HG02938 (cell line): ENCODE results near the gene PAQR8.
"Not testable (repeated sequence)": the region's sequence is repeated elsewhere in the genome, so short reads cannot be mapped to it uniquely, and the experiment has no call there.

ENCODE experiments used
- ATAC-seq: cut with Tn5 transposase; IDR thresholded peaks from one replicate; pipeline ENCODE4 v1.9.1; 2021; ENCODE audit warnings: mild to moderate bottlenecking, moderate library complexity; ENCODE audit not compliant: unreplicated experiment

PAQR8 gene

GRCh38 chr6:52405243-52405642 lies 43.3 kb downstream of the PAQR8 start:
- ATAC-seq = no peak

GRCh38 chr6:52407467-52407866 lies 45.5 kb downstream of the PAQR8 start:
- no peak for ATAC-seq

DNA sequence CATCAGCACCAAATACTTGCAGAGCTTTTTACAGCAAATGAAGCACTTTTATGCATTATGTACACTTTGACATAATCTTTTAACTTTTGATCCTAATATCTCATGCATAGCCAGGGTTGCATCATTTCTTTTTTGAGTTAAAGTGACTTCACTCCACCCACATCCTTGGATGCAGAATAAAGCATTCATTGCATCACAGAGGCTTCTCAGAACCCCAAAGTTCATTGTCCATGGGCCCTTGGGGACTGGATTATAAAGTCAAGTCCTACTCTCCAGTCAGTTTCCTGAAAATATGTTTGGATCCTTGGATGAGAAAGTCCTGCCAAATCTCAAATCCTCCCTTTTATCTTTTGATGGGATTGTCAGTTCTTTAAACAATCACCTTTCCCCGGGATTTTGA lies 47.5 kb downstream of the PAQR8 start:
- no peak for ATAC-seq

DNA sequence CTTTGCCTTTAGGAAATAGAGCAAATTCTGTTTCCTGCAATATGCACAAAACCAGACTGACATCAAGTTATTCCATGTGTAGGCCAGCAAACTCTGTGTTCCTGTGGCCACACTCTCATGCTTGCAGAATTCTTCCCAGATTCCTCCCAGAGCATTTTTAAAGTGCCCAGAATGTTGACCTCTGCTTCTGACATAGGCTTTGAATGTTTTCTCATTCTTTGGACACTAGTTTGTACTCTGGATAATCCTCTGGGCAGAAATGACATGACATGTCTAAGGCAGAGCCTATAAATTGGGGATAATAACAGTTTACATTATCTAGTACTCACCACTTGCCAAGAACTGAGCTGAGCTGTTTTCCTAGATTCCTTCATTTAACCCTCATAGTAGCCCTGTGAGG lies 49.0 kb downstream of the PAQR8 start:
- no peak for ATAC-seq

DNA sequence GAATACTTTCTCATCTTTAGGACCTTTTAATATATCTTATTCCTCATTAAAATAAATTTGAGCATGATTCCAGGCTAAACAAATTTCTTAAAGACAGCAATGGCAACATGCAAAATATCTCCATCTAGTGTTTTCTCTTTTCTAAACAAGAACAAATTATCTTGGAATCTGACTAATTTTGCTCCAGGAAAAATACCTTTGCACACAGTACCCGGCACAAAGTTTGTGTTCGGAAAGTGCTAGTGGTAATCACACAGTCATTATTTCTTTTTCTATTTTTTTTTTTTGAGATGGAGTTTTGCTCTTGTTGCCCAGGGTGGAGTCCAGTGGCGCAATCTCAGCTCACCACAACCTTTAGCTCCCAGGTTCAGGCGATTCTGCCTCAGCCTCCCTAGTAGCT lies 50.0 kb downstream of the PAQR8 start:
- ATAC-seq = no peak

DNA sequence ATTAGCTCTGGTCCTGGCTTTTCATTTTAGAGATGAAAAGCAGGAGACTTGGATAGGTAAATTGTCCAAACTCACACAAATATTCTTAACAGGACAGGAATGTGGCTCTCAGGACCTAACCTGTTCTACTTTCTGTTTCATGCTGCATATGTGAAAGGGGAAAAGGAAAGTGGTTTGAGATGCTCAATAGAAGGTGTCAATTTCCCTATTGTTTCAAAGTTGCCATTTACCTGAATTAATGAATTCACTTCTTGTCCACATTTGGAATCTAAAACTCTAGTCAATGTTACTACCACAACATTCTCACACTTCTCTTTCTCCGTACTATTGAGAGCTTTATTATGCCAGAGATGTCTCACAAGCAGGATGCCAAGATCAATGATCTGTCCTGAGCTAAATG lies 53.4 kb downstream of the PAQR8 start:
- ATAC-seq = no peak

DNA sequence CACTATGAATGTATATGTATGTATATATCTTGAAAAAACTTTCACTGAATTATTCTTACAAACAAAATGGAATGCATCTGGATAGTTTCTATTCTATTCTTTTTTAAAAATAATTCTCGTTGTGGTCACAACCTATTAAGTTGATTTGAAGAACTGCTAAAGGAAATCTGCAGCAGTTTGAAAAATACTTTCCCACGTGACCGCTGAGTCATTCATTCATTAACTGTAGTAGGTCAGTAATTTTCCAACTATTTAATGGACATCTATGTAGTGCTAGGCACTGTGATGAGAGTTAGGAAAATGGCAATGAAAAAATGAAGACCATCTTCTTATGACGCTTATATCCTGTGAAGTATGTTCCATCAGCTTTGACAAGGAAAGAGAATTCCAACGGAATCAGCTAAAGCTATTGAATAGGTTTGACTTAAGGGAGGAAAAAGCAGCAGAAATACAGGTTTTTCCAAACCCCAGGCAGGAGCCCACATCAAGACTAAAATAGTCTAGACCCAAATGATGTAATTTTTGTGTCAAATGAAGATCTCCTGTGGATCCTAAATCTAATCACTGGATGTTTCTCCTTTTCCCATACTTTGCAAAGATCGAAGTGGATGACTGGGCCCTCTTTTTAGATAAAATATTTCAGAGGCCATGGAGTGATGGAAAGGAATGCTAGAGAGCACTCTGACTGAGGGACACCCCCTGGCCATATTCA lies 54.1 kb downstream of the PAQR8 start:
- ATAC-seq = no peak

DNA sequence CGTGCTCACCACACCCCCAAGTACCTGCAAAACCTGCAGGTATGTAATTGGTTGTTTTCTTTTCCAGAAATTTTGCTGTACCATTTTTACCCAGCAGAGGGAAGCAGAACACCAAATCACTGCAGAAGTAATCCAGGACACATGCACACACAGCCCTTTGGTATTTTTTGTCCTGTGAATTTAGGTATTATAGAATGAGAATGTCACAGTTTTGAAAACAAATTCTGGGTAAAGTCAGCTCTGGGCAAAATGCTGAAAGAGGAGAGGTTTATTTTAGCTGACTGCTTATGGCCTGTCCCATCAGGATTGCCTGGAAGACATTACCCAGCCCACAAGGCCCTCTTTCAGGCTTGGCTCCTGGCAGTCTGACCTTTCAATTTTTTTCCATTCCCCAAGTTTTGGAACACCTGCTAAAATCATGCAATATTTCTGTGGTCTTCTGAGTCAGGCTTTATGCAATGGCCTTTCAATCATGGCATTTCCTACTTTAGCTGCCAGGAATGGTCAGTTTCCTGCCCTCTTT lies 54.7 kb downstream of the PAQR8 start:
- ATAC-seq = no peak

DNA sequence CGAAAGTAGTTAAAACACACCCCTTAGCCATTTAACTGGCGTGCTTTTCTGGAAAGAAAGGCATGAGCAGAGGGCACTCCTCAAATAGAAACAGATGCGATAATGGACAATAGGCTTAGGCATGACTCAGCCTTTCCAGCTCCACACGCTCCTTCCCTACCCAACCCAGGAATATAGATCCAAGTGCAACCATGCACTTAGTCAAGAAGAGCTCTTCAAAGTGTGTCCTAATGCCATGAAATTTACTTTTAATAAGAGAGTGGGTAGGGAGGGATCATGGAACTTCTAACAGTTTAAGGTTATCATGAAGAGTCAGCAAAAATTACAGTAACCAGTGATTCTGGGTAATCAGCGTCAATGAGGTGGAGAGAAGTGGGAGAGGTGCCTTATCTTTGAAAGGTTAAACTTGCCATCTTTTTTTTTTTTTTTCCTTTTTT lies 55.7 kb downstream of the PAQR8 start:
- no peak for ATAC-seq

DNA sequence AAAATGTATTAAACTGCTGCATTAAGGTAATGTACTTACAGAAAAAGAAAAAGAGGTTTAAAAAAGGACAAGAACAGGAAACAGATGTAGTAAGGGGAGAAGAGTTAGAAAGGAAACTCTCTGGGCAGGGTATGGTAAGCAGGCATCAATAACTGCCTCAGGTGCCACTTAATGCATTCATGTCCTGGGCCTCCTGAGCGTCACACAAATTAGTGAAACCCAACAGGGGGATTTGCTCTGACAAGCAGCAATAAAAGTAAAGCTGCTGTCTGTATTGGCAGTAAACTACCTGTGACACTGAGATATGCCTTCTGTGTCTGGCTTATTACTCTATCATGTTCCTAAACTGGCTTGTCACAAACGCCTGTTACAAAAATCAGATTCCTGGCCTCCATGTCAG lies 56.7 kb downstream of the PAQR8 start:
- ATAC-seq = no peak

- peak; percentile 91 for ATAC-seq
Observed at GRCh38 chr6:52419809-52420667, 58.1 kb downstream of the PAQR8 start, which contains the start of gene EFHC1. Gene EFHC1 (plus strand): TSS chr6:52420342. CDS start chr6:52420411, 69 bp downstream.

DNA sequence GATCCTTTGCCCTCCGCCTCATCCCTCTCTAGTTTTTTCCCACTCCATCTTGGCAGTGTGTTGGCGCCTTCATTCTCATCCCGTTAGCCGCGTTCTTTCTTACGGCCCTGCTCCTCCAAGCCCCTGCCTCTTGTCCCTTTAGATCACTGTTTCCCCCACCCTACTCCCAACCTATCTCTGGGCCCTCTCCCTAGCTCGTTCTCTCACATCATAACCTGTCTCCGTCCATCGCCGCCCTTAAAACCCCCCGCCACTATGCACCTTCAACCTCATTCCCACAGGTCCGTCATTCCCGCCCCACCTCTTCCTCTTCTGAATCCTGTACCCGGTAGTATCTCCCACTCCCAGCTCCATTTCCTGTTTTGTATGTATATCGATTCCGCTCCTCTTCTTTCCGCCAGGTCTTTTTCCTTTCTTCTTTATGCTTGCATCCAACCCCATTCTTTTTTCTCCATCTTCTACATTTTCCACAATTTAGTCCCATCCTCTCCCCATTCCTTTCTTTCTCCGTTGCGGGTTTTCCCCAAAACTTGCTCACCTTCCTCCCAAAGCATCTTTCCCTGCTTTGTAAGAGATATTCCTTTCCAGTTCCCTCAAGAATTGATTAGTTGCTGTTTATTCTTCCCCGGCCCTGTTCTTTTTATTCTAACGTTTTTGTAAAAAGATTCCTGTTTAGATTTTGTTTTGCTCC lies 58.9 kb downstream of the PAQR8 start:
- ATAC-seq = no peak

DNA sequence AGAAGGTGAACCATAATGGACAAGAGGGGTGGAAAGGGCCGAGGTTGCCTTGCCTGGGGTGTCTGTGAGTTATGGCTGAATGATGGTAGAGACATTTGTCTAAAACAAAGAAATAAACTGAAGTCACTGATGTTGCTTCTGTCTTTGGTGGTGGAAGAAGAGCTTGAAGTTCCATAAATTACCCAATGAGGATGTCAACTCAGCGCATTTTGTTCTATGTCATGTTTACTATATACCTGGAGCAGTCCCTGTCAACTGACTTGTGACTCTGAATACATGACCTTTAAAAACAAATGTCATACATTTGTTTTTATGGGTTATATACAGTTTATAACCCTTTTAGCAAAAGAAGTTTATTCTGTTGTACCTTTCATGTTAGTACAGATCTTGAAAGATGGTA lies 60.2 kb downstream of the PAQR8 start:
- no peak for ATAC-seq

DNA sequence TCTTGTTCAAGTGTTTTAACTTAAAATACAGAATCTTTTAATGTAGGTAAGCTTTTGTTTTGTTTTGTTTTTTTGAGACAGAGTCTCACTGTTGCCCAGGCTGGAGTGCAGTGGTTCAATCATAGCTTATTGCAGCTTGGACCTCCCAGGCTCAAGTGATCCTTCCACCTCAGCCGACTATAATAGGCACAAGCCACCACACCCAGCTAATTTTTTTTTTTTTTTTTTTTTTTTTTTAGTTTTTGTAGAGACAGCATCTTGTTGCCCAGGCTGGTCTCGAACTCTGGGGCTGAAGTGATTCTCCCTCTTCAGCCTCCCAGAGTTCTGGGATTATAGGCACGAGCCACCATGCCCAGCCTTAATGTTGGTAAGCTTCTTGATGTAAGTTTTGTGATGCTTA lies 61.5 kb downstream of the PAQR8 start:
- ATAC-seq = no peak

DNA sequence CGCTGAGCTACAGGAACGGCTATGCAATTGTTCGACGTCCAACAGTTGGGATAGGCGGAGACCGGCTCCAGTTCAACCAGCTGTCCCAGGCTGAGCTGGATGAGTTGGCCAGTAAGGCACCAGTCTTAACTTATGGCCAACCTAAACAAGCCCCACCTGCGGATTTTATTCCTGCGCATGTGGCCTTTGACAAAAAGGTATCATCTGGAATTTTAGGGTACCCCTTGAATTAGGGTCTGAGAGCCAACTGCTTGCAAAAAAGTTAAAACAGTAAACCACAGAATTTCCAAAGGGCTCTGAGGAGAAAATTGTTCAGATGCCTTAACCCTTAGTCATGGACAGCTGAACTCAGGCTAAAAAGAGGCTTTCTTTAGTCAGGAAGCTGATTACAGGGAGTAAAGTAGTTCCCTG lies 62.0 kb downstream of the PAQR8 start:
- no peak for ATAC-seq

DNA sequence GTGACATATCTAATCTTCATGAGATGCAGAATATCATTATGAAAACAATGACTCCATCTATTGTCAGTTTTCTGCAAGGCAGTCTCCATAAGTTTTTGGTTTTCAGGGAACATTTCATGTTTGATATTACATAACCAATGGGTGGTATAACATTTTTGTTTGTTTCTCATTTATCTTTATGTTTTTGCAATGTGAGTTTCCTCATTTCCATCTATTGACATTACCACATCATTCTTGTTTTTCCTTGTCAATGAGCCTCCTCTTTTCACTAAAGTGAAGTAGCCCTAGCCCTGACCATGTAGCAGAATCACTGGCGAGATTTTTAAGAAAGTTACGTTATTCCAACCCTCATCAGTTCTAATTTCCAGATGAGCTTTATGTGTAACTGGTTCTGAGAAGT lies 62.6 kb downstream of the PAQR8 start:
- ATAC-seq = no peak

DNA sequence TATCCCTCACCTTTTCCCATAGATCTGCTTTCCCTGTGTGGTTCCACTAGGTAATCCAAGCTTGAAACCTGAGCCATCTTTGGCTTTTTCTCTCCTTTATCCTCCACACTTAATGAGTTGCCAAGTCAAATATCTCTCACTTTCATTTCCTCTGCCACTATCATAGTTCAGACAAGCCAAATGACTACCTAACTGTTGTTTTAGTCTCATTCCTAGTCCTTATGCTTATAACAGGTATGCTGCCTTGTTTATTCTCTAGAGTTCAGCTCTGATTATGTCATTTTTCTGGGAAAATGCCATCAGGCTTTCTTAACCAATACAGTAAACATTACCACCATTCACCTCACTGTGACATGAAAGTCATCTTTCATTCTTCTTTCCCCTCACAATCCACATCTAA lies 64.7 kb downstream of the PAQR8 start:
- ATAC-seq = peak; percentile 59

- ATAC-seq = not testable (repeated sequence)
Observed at GRCh38 chr6:52433294-52433693, 71.3 kb downstream of the PAQR8 start.

GRCh38 chr6:52435345-52435744 lies 73.4 kb downstream of the PAQR8 start:
- ATAC-seq = no peak

DNA sequence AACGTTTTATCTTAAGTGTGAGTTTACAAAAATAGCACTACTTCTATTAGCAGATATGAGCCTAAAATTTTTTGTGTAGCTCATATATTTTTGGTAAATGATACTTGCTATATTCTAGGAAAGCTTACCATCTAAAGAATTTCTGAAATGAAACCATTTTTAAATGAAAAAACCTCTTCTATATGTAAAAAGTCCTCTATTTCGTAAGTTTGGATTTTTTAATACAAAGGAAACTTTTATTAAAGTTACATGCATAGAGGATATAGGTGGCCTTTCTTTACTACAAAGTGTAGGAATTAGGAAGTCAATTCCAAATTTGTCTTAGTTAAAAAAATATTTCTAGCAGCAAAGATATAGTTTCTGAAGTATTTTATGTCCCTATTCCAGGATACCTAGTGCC lies 77.0 kb downstream of the PAQR8 start:
- no peak for ATAC-seq

- no peak for ATAC-seq
Observed at GRCh38 chr6:52454556-52454955, 92.6 kb downstream of the PAQR8 start.
